Measurements from ENCODE around the gene SLC4A2.

DNA sequence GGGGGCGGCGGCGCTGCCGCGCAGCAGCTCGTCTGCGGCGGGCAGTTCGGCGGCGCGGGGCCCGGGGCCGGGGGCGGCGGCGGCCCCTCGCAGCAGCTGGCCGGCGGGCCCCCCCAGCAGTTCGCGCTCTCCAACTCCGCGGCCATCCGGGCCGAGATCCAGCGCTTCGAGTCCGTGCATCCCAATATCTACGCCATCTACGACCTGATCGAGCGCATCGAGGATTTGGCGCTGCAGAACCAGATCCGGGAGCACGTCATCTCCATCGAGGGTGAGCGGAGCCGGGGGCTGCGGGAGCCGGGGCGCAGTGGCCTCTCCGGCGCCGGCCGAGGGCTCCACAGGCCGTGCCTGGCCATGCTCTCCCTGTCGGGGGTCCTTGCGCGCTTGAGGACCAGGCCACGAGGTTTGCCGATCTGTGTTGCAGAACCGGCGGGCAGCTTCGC lies 27.4 kb downstream of the SLC4A2 start:
- TF ChIP-seq, protein P1, sequence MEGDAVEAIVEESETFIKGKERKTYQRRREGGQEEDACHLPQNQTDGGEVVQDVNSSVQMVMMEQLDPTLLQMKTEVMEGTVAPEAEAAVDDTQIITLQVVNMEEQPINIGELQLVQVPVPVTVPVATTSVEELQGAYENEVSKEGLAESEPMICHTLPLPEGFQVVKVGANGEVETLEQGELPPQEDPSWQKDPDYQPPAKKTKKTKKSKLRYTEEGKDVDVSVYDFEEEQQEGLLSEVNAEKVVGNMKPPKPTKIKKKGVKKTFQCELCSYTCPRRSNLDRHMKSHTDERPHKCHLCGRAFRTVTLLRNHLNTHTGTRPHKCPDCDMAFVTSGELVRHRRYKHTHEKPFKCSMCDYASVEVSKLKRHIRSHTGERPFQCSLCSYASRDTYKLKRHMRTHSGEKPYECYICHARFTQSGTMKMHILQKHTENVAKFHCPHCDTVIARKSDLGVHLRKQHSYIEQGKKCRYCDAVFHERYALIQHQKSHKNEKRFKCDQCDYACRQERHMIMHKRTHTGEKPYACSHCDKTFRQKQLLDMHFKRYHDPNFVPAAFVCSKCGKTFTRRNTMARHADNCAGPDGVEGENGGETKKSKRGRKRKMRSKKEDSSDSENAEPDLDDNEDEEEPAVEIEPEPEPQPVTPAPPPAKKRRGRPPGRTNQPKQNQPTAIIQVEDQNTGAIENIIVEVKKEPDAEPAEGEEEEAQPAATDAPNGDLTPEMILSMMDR (IDR thresholded peaks at IDR 0.05), result no peak
- TF ChIP-seq POLR2A (IDR thresholded peaks at IDR 0.05), result no peak
